GM23338 (cell line): ENCODE data around the gene SH3RF3. TPM values are rescaled to one million over a fixed set of nuclear protein-coding genes. Genes with fewer than 3 reads are reported as not detected.

Source experiments
- ATAC-seq: fragments of 200-7000 bp; cut with Tn5 transposase; 3 replicates; pipeline ENCODE4 v1.9.1; 2020
- DNase-seq: peaks from one replicate; pipeline ENCODE4 v3.0.0-alpha.2; 2015; ENCODE audit warnings: low spot score
- H2AFZ ChIP-seq: fragments of 200-600 bp; sonication (generic); 2 replicates; pipeline ENCODE4 v1.8.0; 2016; ENCODE audit warnings: antibody characterized with exemption, mild to moderate bottlenecking, moderate library complexity
- H3F3A ChIP-seq: fragments of 200-600 bp; sonication (generic); replicated peaks from 2 replicates; pipeline ENCODE4 v1.8.0; 2017; ENCODE audit warnings: antibody characterized with exemption, mixed run types, low read depth
- H3K27ac ChIP-seq: fragments of 200-600 bp; sonication (generic); 2 replicates; pipeline ENCODE4 v1.6.1; 2016; ENCODE audit warnings: low read depth
- H3K27me3 ChIP-seq: fragments of 200-600 bp; sonication (generic); 2 replicates; pipeline ENCODE4 v1.8.0; 2016; ENCODE audit warnings: mild to moderate bottlenecking, mixed run types, moderate library complexity; ENCODE audit not compliant: insufficient read depth
- H3K36me3 ChIP-seq: fragments of 200-600 bp; sonication (generic); 2 replicates; pipeline ENCODE4 v1.8.0; 2016; ENCODE audit warnings: mild to moderate bottlenecking; ENCODE audit not compliant: insufficient read depth
- H3K4me1 ChIP-seq: fragments of 200-600 bp; sonication (generic); 2 replicates; pipeline ENCODE4 v1.8.0; 2016; ENCODE audit warnings: mild to moderate bottlenecking, moderate library complexity; ENCODE audit not compliant: insufficient read depth
- H3K4me2 ChIP-seq: fragments of 200-600 bp; sonication (generic); 2 replicates; pipeline ENCODE4 v1.7.1; 2017; ENCODE audit warnings: mixed run types
- H3K4me3 ChIP-seq: fragments of 200-600 bp; sonication (generic); 2 replicates; pipeline ENCODE4 v1.6.1; 2016; ENCODE audit warnings: mixed run types
- H3K79me2 ChIP-seq: fragments of 200-600 bp; sonication (generic); replicated peaks from 2 replicates; pipeline ENCODE4 v1.8.0; 2017; ENCODE audit warnings: mild to moderate bottlenecking; ENCODE audit not compliant: insufficient read depth
- H3K9me2 ChIP-seq: fragments of 200-600 bp; sonication (generic); 2 replicates; pipeline ENCODE4 v1.8.0; 2017; ENCODE audit not compliant: insufficient read depth
- H4K20me1 ChIP-seq: fragments of 200-600 bp; sonication (generic); replicated peaks from 2 replicates; pipeline ENCODE4 v1.8.0; 2017; ENCODE audit warnings: mild to moderate bottlenecking; ENCODE audit not compliant: insufficient read depth
- H3K27ac Mint-ChIP-seq: 2 replicates; pipeline ENCODE4 v1.8.0; 2020; ENCODE audit warnings: inconsistent platforms, mild to moderate bottlenecking, moderate library complexity, mixed read lengths
- H3K27me3 Mint-ChIP-seq: 3 replicates; pipeline ENCODE4 v1.8.0; 2022; ENCODE audit warnings: low read depth, mild to moderate bottlenecking, moderate library complexity, mixed read lengths, inconsistent platforms; ENCODE audit not compliant: insufficient read depth, poor library complexity
- H3K36me3 Mint-ChIP-seq: 3 replicates; pipeline ENCODE4 v1.8.0; 2021; ENCODE audit warnings: low read depth, mild to moderate bottlenecking, inconsistent platforms, moderate library complexity, mixed read lengths
- H3K4me1 Mint-ChIP-seq: 3 replicates; pipeline ENCODE4 v1.8.0; 2020; ENCODE audit warnings: mild to moderate bottlenecking, inconsistent platforms, mixed read lengths
- H3K4me3 Mint-ChIP-seq: 3 replicates; pipeline ENCODE4 v1.8.0; 2021; ENCODE audit warnings: moderate library complexity, mild to moderate bottlenecking, inconsistent platforms, mixed read lengths
- H3K9me3 Mint-ChIP-seq: 3 replicates; pipeline ENCODE4 v1.8.0; 2020; ENCODE audit warnings: moderate library complexity, mild to moderate bottlenecking, inconsistent platforms, mixed read lengths
- EZH2 ChIP-seq: fragments of 200-600 bp; sonication (generic); IDR thresholded peaks from one replicate; pipeline ENCODE4 v1.8.0; 2017; ENCODE audit warnings: antibody characterized with exemption, mild to moderate bottlenecking, low read depth; ENCODE audit not compliant: unreplicated experiment
- JUNB ChIP-seq: IDR thresholded peaks from one replicate; pipeline ENCODE4 v1.6.1; 2016; ENCODE audit warnings: antibody characterized with exemption; ENCODE audit not compliant: unreplicated experiment
- NANOG ChIP-seq: IDR thresholded peaks from 2 replicates; pipeline ENCODE4 v1.6.1; 2016; ENCODE audit warnings: antibody characterized with exemption, borderline replicate concordance
- POLR2AphosphoS5 ChIP-seq: IDR thresholded peaks from 2 replicates; pipeline ENCODE4 v1.6.1; 2016; ENCODE audit warnings: antibody characterized with exemption, low read depth
- REST ChIP-seq: IDR thresholded peaks from one replicate; pipeline ENCODE4 v1.6.1; 2018; ENCODE audit warnings: antibody characterized with exemption; ENCODE audit not compliant: unreplicated experiment
- STAT1 ChIP-seq: IDR thresholded peaks from one replicate; pipeline ENCODE4 v1.6.1; 2016; ENCODE audit warnings: antibody characterized with exemption; ENCODE audit not compliant: unreplicated experiment
- ZNF114 ChIP-seq: fragments of 250-450 bp; sonication (Bioruptor Pico); IDR thresholded peaks from 2 replicates; pipeline ENCODE4 v1.5.0; 2020; ENCODE audit warnings: mild to moderate bottlenecking, moderate library complexity
- ZNF331 ChIP-seq: fragments of 250-450 bp; sonication (Bioruptor Pico); IDR thresholded peaks from 2 replicates; pipeline ENCODE4 v1.5.0; 2020; ENCODE audit warnings: low read depth, mild to moderate bottlenecking, moderate library complexity
- ZNF462 ChIP-seq: fragments of 250-450 bp; sonication (Bioruptor Pico); IDR thresholded peaks from 2 replicates; pipeline ENCODE4 v1.5.0; 2020; ENCODE audit warnings: mild to moderate bottlenecking, moderate library complexity
- polyA plus RNA-seq: library from polyadenylated mRNA; unstranded; fragments of >200 nt; fragmentation: Nextera tagmentation; extraction: Ambion mirVana; gene quantifications from 2 replicates; pipeline ENCODE4 v1.2.1, GENCODE V29; 2016
- total RNA-seq: library from RNA; depleted of rRNA; stranded (reverse); fragments of >200 nt; shearing (Covaris generic); gene quantifications from 2 replicates; pipeline ENCODE4 v1.2.3, GENCODE V29; 2014
- TF ChIP-seq, protein P1 (sequence below), 2 experiments: fragments of 200-600 bp in 1 of 2; sonication (generic) in 1 of 2; conservative IDR thresholded peaks; 2 replicates each; pipeline versions ENCODE4 v1.5.1 to v1.6.1; 2016 to 2017; ENCODE audit warnings: antibody characterized with exemption in 2 of 2, low read depth in 2 of 2, mild to moderate bottlenecking in 2 of 2, moderate library complexity in 1 of 2

SH3RF3 gene
- total and polyA plus RNA-seq, 2 experiments from 2014 or later, result 0.11 to 0.63 TPM

DNA sequence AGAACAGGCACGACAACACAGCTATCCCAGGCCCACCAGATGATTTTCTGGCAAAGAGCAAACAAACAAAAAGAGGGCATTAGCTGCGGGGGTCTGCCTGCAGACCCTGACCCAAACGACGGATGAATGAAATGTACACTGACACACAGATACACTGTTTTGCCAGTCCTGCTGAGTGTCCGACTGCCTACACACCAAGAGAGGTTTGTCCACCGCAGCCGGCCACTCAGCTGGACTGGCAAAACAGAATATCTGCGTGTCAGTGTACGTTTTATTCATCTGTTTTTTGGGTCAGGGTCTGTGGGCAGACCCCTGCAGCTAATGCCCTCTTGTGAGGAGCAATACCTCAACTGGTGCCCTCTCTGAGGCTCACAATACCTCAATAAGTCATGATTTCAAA is 10.7 kb upstream of the SH3RF3 start:
- Histone ChIP-seq H4K20me1 (no peaks in the 10 kb centered on the region), H3K36me3 (no peaks in the 10 kb centered on the region), H3K27me3 (no peaks in the 10 kb centered on the region), H3K9me2 (no peaks in the 10 kb centered on the region), H3K4me2 (no peak overlapping the region), H3K27ac (no peak overlapping the region), H3K4me3 (no peak overlapping the region), H3K79me2 (no peaks in the 10 kb centered on the region), H3F3A (no peaks in the 10 kb centered on the region), H2AFZ (no peak overlapping the region), H3K4me1 (no peaks in the 10 kb centered on the region)
- no peak for ATAC-seq
- TF ChIP-seq NANOG (no peak), EZH2 (no peak), POLR2AphosphoS5 (no peak), ZNF331 (CRISPR knock-in tag) (no peak)
- H3K36me3 Mint-ChIP-seq, result peaks cover 13% of the 10 kb centered on the region
- no peak overlapping the region for H3K27ac Mint-ChIP-seq
- no peak overlapping the region for H3K4me3 Mint-ChIP-seq
- peaks cover 6% of the 10 kb centered on the region for H3K27me3 Mint-ChIP-seq
- no peaks in the 10 kb centered on the region for H3K4me1 Mint-ChIP-seq
- no peak for DNase-seq
- H3K9me3 Mint-ChIP-seq, result peaks cover 25% of the 10 kb centered on the region

- H3K27ac ChIP-seq, result no peak overlapping the region
- H3K4me3 ChIP-seq, result no peak overlapping the region
- Mint-ChIP-seq H3K36me3 (peaks cover 13% of the 10 kb centered on the region), H3K27ac (no peak overlapping the region), H3K4me1 (peaks cover 6% of the 10 kb centered on the region; the same call in 2 of the 3 replicates), H3K4me3 (no peak overlapping the region), H3K9me3 (peaks cover 25% of the 10 kb centered on the region), H3K27me3 (peaks cover 7% of the 10 kb centered on the region)
- H3K79me2 ChIP-seq, result no peaks in the 10 kb centered on the region
- H3K9me2 ChIP-seq, result no peaks in the 10 kb centered on the region
- no peaks in the 10 kb centered on the region for H3K36me3 ChIP-seq
- DNase-seq (no peak), ATAC-seq (no peak)
- no peak overlapping the region for H2AFZ ChIP-seq
- H3K4me1 ChIP-seq, result no peaks in the 10 kb centered on the region
- no peaks in the 10 kb centered on the region for H3K27me3 ChIP-seq
- H4K20me1 ChIP-seq, result no peaks in the 10 kb centered on the region
- H3K4me2 ChIP-seq, result no peak overlapping the region
- H3F3A ChIP-seq, result no peaks in the 10 kb centered on the region
- no peak for TF ChIP-seq ZNF331 (CRISPR knock-in tag)
- no peak for TF ChIP-seq ZNF462
- TF ChIP-seq, protein P1, sequence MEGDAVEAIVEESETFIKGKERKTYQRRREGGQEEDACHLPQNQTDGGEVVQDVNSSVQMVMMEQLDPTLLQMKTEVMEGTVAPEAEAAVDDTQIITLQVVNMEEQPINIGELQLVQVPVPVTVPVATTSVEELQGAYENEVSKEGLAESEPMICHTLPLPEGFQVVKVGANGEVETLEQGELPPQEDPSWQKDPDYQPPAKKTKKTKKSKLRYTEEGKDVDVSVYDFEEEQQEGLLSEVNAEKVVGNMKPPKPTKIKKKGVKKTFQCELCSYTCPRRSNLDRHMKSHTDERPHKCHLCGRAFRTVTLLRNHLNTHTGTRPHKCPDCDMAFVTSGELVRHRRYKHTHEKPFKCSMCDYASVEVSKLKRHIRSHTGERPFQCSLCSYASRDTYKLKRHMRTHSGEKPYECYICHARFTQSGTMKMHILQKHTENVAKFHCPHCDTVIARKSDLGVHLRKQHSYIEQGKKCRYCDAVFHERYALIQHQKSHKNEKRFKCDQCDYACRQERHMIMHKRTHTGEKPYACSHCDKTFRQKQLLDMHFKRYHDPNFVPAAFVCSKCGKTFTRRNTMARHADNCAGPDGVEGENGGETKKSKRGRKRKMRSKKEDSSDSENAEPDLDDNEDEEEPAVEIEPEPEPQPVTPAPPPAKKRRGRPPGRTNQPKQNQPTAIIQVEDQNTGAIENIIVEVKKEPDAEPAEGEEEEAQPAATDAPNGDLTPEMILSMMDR (conservative IDR thresholded peaks at IDR 0.05; ENCODE audit: low read depth in 2 of 2), result no peak
- TF ChIP-seq POLR2AphosphoS5, result no peak
- no peak for TF ChIP-seq REST
- TF ChIP-seq STAT1, result no peak
- TF ChIP-seq JUNB, result no peak
- no peak for TF ChIP-seq NANOG
- TF ChIP-seq EZH2, result no peak
- TF ChIP-seq ZNF114 (CRISPR knock-in tag), result no peak
Measured at GRCh38 chr2:109120166-109120565, 8.8 kb upstream of the SH3RF3 start.
